GM21786 (cell line): ENCODE measurements around the gene PRIM2.
"Not testable (repeated sequence)": the region's sequence is repeated elsewhere in the genome, so short reads cannot be mapped to it uniquely, and the experiment has no call there.

Experiments used
- ATAC-seq: cut with Tn5 transposase; IDR thresholded peaks from one replicate; pipeline ENCODE4 v1.9.1; 2021; ENCODE audit not compliant: unreplicated experiment

The PRIM2 gene

GRCh38 chr6:57317060-57317943 lies at the start of gene PRIM2:
TSS of gene PRIM2 (plus strand) at chr6:57317630. CDS start at chr6:57318446, 816 bp downstream.
- peak; percentile 87 for ATAC-seq

GRCh38 chr6:57268294-57268640 lies 49.2 kb upstream of the PRIM2 start:
- ATAC-seq: no peak

GRCh38 chr6:57274113-57274824 lies 43.2 kb upstream of the PRIM2 start:
- ATAC-seq: not testable (repeated sequence)

GRCh38 chr6:57275384-57275783 lies 42.0 kb upstream of the PRIM2 start:
- ATAC-seq: no peak

GRCh38 chr6:57276946-57277345 lies 40.5 kb upstream of the PRIM2 start:
- ATAC-seq: no peak

- ATAC-seq: no peak
These were observed 38.9 kb upstream of the PRIM2 start for GRCh38 chr6:57278570-57278969.

GRCh38 chr6:57279013-57279412 lies 38.4 kb upstream of the PRIM2 start:
- ATAC-seq: no peak

- ATAC-seq: no peak
These were observed 34.3 kb upstream of the PRIM2 start for GRCh38 chr6:57283106-57283505.

GRCh38 chr6:57283911-57284455 lies 33.4 kb upstream of the PRIM2 start:
- no peak for ATAC-seq

- ATAC-seq: not testable (repeated sequence)
These were observed 29.3 kb upstream of the PRIM2 start for GRCh38 chr6:57288136-57288535.

GRCh38 chr6:57293472-57293871 lies 24.0 kb upstream of the PRIM2 start:
- ATAC-seq: not testable (repeated sequence)

GRCh38 chr6:57294862-57295445 lies 22.5 kb upstream of the PRIM2 start:
- no peak for ATAC-seq

- no peak for ATAC-seq
These were observed 19.9 kb upstream of the PRIM2 start for GRCh38 chr6:57297505-57297904.

GRCh38 chr6:57298741-57299140 lies 18.7 kb upstream of the PRIM2 start:
- ATAC-seq: no peak

- ATAC-seq: no peak
These were observed 15.7 kb upstream of the PRIM2 start for GRCh38 chr6:57301757-57302156.

- no peak for ATAC-seq
These were observed 15.0 kb upstream of the PRIM2 start for GRCh38 chr6:57302477-57302876.

GRCh38 chr6:57303931-57304681 lies 13.3 kb upstream of the PRIM2 start:
- no peak for ATAC-seq

- no peak for ATAC-seq
These were observed 12.3 kb upstream of the PRIM2 start for GRCh38 chr6:57305107-57305506.

- ATAC-seq: no peak
These were observed 11.7 kb upstream of the PRIM2 start for GRCh38 chr6:57305761-57306160.

GRCh38 chr6:57306273-57306672 lies 11.2 kb upstream of the PRIM2 start:
- ATAC-seq: no peak

- ATAC-seq: no peak
These were observed 9.6 kb upstream of the PRIM2 start for GRCh38 chr6:57307850-57308249.
